DND-41 (cell line): ENCODE data around the gene ATP6V0D1.
A peak's percentile ranks its signal among the peaks of the same experiment; 100 is the strongest.

Experiments
- ATAC-seq: fragments of 200-7000 bp; cut with Tn5 transposase; 3 replicates; pipeline ENCODE4 v1.9.1; 2021; ENCODE audit warnings: low read depth; ENCODE audit not compliant: insufficient read depth
- DNase-seq: peaks from one replicate; pipeline ENCODE4 v3.0.0-alpha.2; 2020
- H2AFZ ChIP-seq: 2 replicates; pipeline ENCODE4 v1.6.0; 2012; ENCODE audit warnings: low read depth, low read length
- H3K27ac ChIP-seq: 2 replicates; pipeline ENCODE4 v1.5.1; 2012; ENCODE audit warnings: low read length, inconsistent platforms
- H3K27me3 ChIP-seq: fragments of 200-600 bp; sonication (generic); 2 replicates; pipeline ENCODE4 v1.6.0; 2012; ENCODE audit warnings: low read length, mild to moderate bottlenecking, inconsistent platforms; ENCODE audit not compliant: insufficient read depth, poor library complexity
- H3K36me3 ChIP-seq: 2 replicates; pipeline ENCODE4 v1.5.1; 2012; ENCODE audit warnings: low read length, inconsistent platforms; ENCODE audit not compliant: insufficient read depth
- H3K4me1 ChIP-seq: 2 replicates; pipeline ENCODE4 v1.5.1; 2012; ENCODE audit warnings: mild to moderate bottlenecking, low read length; ENCODE audit not compliant: insufficient read depth
- H3K4me2 ChIP-seq: 2 replicates; pipeline ENCODE4 v1.6.0; 2012; ENCODE audit warnings: mild to moderate bottlenecking, moderate library complexity, low read length, inconsistent platforms; ENCODE audit not compliant: insufficient read depth
- H3K4me3 ChIP-seq, 2 experiments: fragments of 200-600 bp in 1 of 2; shearing (Covaris generic) in 1 of 2; 2 replicates each; pipeline ENCODE4 v1.5.1; 2012 to 2016; ENCODE audit warnings: inconsistent platforms in 2 of 2, low read length in 2 of 2, mild to moderate bottlenecking in 2 of 2, low read depth in 1 of 2, moderate library complexity in 1 of 2
- H3K79me2 ChIP-seq: 2 replicates; pipeline ENCODE4 v1.6.0; 2012; ENCODE audit warnings: low read length, inconsistent platforms; ENCODE audit not compliant: insufficient read depth
- H3K9ac ChIP-seq: 2 replicates; pipeline ENCODE4 v1.6.0; 2012; ENCODE audit warnings: low read depth, mild to moderate bottlenecking, inconsistent platforms, low read length, moderate library complexity
- H3K9me3 ChIP-seq: 2 replicates; pipeline ENCODE4 v1.5.1; 2012; ENCODE audit warnings: low read length, moderate library complexity, mild to moderate bottlenecking, inconsistent platforms; ENCODE audit not compliant: insufficient read depth, severe bottlenecking
- H4K20me1 ChIP-seq: 2 replicates; pipeline ENCODE4 v1.6.0; 2012; ENCODE audit warnings: low read length; ENCODE audit not compliant: insufficient read depth
- EZH2 ChIP-seq: IDR thresholded peaks from 3 replicates; pipeline ENCODE4 v1.6.1; 2012; ENCODE audit warnings: borderline replicate concordance, low read depth, mild to moderate bottlenecking, moderate library complexity, low read length, inconsistent platforms; ENCODE audit not compliant: severe bottlenecking
- TF ChIP-seq, protein P1 (sequence below): IDR thresholded peaks from 2 replicates; pipeline ENCODE4 v1.5.1; 2012; ENCODE audit warnings: borderline replicate concordance, low read length, moderate library complexity, mild to moderate bottlenecking; ENCODE audit not compliant: poor library complexity, severe bottlenecking; ENCODE audit errors: extremely low read depth

The ATP6V0D1 gene

DNA sequence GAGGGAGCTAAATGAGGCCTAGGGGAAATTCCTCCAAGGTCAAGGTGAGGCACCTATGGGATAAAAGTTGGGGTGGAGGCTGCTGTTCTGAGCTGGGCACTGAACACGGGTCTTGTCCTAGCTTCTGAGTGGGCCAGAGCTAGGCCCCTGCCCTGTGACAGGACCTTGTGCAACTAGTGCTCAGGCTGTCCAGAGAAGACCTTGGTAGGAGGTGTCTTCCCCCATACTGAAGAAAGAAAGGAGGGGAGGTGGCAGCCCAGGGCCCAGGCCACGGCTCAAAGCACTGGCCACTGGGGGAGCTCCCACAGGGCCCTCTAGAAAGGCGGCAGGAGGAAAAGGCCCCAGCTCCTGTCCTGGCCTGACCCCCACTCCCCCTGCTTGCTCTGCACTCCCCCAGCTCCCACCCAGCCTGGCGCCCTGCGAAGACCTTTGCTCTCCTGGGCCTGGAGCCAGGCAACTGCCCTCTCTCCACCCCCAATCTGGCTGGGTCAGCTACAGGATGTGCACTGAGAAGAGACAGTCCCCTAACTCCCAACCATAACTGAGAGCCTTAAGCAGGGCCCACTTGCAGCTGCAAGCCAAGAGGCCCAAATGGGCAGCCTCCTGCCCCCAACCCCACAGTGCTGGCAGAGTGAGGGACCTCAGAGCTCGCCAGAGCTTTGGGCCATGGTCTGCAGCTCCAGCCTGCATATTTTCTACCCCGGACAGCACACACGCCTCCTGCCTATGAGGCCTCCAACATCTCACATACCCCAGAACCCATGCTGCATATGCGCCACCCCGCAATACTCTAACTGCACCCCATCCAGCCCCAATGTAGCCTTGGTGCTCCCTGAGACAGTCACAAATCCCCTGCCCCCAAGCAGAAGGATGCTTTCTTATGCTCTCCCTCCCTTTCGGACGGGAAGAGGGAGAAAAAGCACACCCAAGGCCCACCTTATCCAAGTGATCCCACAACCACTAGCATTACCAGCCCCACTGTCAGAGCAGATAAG lies 34.7 kb downstream of the ATP6V0D1 start:
- DNase-seq (no peak), ATAC-seq (no peak)
- H3K9me3 ChIP-seq: no peaks in the 10 kb centered on the region
- no peaks in the 10 kb centered on the region for H3K4me1 ChIP-seq
- H3K4me3 ChIP-seq: no peak overlapping the region
- no peaks in the 10 kb centered on the region for H3K27me3 ChIP-seq
- no peaks in the 10 kb centered on the region for H3K79me2 ChIP-seq
- no peak overlapping the region for H3K4me2 ChIP-seq
- TF ChIP-seq EZH2: no peak
- TF ChIP-seq, protein P1, sequence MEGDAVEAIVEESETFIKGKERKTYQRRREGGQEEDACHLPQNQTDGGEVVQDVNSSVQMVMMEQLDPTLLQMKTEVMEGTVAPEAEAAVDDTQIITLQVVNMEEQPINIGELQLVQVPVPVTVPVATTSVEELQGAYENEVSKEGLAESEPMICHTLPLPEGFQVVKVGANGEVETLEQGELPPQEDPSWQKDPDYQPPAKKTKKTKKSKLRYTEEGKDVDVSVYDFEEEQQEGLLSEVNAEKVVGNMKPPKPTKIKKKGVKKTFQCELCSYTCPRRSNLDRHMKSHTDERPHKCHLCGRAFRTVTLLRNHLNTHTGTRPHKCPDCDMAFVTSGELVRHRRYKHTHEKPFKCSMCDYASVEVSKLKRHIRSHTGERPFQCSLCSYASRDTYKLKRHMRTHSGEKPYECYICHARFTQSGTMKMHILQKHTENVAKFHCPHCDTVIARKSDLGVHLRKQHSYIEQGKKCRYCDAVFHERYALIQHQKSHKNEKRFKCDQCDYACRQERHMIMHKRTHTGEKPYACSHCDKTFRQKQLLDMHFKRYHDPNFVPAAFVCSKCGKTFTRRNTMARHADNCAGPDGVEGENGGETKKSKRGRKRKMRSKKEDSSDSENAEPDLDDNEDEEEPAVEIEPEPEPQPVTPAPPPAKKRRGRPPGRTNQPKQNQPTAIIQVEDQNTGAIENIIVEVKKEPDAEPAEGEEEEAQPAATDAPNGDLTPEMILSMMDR: peak; percentile 1
- peaks cover 25% of the 10 kb centered on the region for H3K36me3 ChIP-seq
- no peak overlapping the region for H3K27ac ChIP-seq
- H2AFZ ChIP-seq: no peak overlapping the region
- no peak overlapping the region for H3K9ac ChIP-seq
- peaks cover 22% of the 10 kb centered on the region for H4K20me1 ChIP-seq

DNA sequence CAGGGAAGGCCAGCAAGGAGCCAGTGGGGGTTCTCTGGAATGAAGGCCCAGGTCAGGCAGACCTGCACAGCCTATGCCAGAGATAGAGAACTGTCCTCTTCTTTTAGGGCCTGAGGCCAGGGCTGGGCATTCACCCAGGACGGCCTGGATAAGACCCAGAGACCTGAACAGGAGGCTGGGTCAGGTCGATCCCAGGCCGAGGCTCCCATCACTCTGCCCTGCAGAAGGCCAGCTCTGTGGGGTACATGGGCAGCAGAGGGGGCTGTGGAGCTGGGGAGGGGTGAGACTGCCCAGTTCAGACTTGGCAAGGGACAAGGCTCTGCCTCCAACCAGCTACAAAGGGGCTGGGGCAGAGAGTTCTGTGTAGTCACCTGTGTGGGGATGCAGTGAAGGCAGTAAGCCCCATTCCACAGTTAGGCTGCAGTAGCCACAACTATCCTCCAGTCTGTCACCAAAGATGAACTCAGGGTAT lies 35.5 kb downstream of the ATP6V0D1 start:
- Histone ChIP-seq H3K4me2 (no peak overlapping the region), H3K36me3 (peaks cover 25% of the 10 kb centered on the region), H3K4me1 (no peaks in the 10 kb centered on the region), H3K79me2 (no peaks in the 10 kb centered on the region), H3K4me3 (no peak overlapping the region), H4K20me1 (peaks cover 22% of the 10 kb centered on the region), H3K9ac (no peak overlapping the region), H3K27me3 (no peaks in the 10 kb centered on the region), H3K9me3 (no peaks in the 10 kb centered on the region), H3K27ac (no peak overlapping the region), H2AFZ (no peak overlapping the region)
- TF ChIP-seq, protein P1: peak; percentile 7
- TF ChIP-seq EZH2: no peak
- no peak for DNase-seq
- no peak for ATAC-seq

DNA sequence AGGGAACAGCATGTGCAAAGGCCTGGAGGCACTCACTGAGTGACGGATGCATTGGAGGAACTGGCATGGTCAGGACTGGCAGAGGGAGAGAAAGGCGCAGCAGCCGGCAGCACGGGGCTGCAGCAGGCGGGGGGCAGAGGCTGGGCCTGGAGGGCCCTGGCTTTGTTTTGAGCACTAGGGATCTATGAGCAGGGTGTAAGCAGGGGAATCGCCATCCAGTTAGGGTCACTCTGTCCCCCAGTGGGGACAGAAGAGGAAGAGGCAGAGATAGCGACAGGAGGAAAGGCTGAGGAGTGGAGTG lies 35.9 kb downstream of the ATP6V0D1 start:
- Histone ChIP-seq H3K36me3 (peaks cover 22% of the 10 kb centered on the region), H3K27ac (0 out of 2 replicates have a peak overlapping the region, but pooled peaks have one; percentile 7), H3K4me2 (no peak overlapping the region), H4K20me1 (peaks cover 23% of the 10 kb centered on the region), H3K27me3 (no peaks in the 10 kb centered on the region), H3K79me2 (no peaks in the 10 kb centered on the region), H3K9me3 (no peaks in the 10 kb centered on the region), H3K4me1 (no peaks in the 10 kb centered on the region), H3K9ac (no peak overlapping the region), H2AFZ (no peak overlapping the region), H3K4me3 (no peak overlapping the region)
- TF ChIP-seq EZH2: no peak
- TF ChIP-seq, protein P1: no peak
- DNase-seq: no peak
- no peak for ATAC-seq
